GM23338 (cell line): ENCODE data around the gene AAR2. TPM values are rescaled to one million over a fixed set of nuclear protein-coding genes. Genes with fewer than 3 reads are reported as not detected.

Source experiments
- ATAC-seq: fragments of 200-7000 bp; cut with Tn5 transposase; 3 replicates; pipeline ENCODE4 v1.9.1; 2020
- DNase-seq: peaks from one replicate; pipeline ENCODE4 v3.0.0-alpha.2; 2015; ENCODE audit warnings: low spot score
- H2AFZ ChIP-seq: fragments of 200-600 bp; sonication (generic); 2 replicates; pipeline ENCODE4 v1.8.0; 2016; ENCODE audit warnings: antibody characterized with exemption, mild to moderate bottlenecking, moderate library complexity
- H3F3A ChIP-seq: fragments of 200-600 bp; sonication (generic); replicated peaks from 2 replicates; pipeline ENCODE4 v1.8.0; 2017; ENCODE audit warnings: antibody characterized with exemption, mixed run types, low read depth
- H3K27ac ChIP-seq: fragments of 200-600 bp; sonication (generic); 2 replicates; pipeline ENCODE4 v1.6.1; 2016; ENCODE audit warnings: low read depth
- H3K27me3 ChIP-seq: fragments of 200-600 bp; sonication (generic); 2 replicates; pipeline ENCODE4 v1.8.0; 2016; ENCODE audit warnings: mild to moderate bottlenecking, mixed run types, moderate library complexity; ENCODE audit not compliant: insufficient read depth
- H3K36me3 ChIP-seq: fragments of 200-600 bp; sonication (generic); 2 replicates; pipeline ENCODE4 v1.8.0; 2016; ENCODE audit warnings: mild to moderate bottlenecking; ENCODE audit not compliant: insufficient read depth
- H3K4me1 ChIP-seq: fragments of 200-600 bp; sonication (generic); 2 replicates; pipeline ENCODE4 v1.8.0; 2016; ENCODE audit warnings: mild to moderate bottlenecking, moderate library complexity; ENCODE audit not compliant: insufficient read depth
- H3K4me2 ChIP-seq: fragments of 200-600 bp; sonication (generic); 2 replicates; pipeline ENCODE4 v1.7.1; 2017; ENCODE audit warnings: mixed run types
- H3K4me3 ChIP-seq: fragments of 200-600 bp; sonication (generic); 2 replicates; pipeline ENCODE4 v1.6.1; 2016; ENCODE audit warnings: mixed run types
- H3K79me2 ChIP-seq: fragments of 200-600 bp; sonication (generic); replicated peaks from 2 replicates; pipeline ENCODE4 v1.8.0; 2017; ENCODE audit warnings: mild to moderate bottlenecking; ENCODE audit not compliant: insufficient read depth
- H3K9me2 ChIP-seq: fragments of 200-600 bp; sonication (generic); 2 replicates; pipeline ENCODE4 v1.8.0; 2017; ENCODE audit not compliant: insufficient read depth
- H4K20me1 ChIP-seq: fragments of 200-600 bp; sonication (generic); replicated peaks from 2 replicates; pipeline ENCODE4 v1.8.0; 2017; ENCODE audit warnings: mild to moderate bottlenecking; ENCODE audit not compliant: insufficient read depth
- H3K27ac Mint-ChIP-seq: 2 replicates; pipeline ENCODE4 v1.8.0; 2020; ENCODE audit warnings: inconsistent platforms, mild to moderate bottlenecking, moderate library complexity, mixed read lengths
- H3K27me3 Mint-ChIP-seq: 3 replicates; pipeline ENCODE4 v1.8.0; 2022; ENCODE audit warnings: low read depth, mild to moderate bottlenecking, moderate library complexity, mixed read lengths, inconsistent platforms; ENCODE audit not compliant: insufficient read depth, poor library complexity
- H3K36me3 Mint-ChIP-seq: 3 replicates; pipeline ENCODE4 v1.8.0; 2021; ENCODE audit warnings: low read depth, mild to moderate bottlenecking, inconsistent platforms, moderate library complexity, mixed read lengths
- H3K4me1 Mint-ChIP-seq: 3 replicates; pipeline ENCODE4 v1.8.0; 2020; ENCODE audit warnings: mild to moderate bottlenecking, inconsistent platforms, mixed read lengths
- H3K4me3 Mint-ChIP-seq: 3 replicates; pipeline ENCODE4 v1.8.0; 2021; ENCODE audit warnings: moderate library complexity, mild to moderate bottlenecking, inconsistent platforms, mixed read lengths
- H3K9me3 Mint-ChIP-seq: 3 replicates; pipeline ENCODE4 v1.8.0; 2020; ENCODE audit warnings: moderate library complexity, mild to moderate bottlenecking, inconsistent platforms, mixed read lengths
- EZH2 ChIP-seq: fragments of 200-600 bp; sonication (generic); IDR thresholded peaks from one replicate; pipeline ENCODE4 v1.8.0; 2017; ENCODE audit warnings: antibody characterized with exemption, mild to moderate bottlenecking, low read depth; ENCODE audit not compliant: unreplicated experiment
- JUNB ChIP-seq: IDR thresholded peaks from one replicate; pipeline ENCODE4 v1.6.1; 2016; ENCODE audit warnings: antibody characterized with exemption; ENCODE audit not compliant: unreplicated experiment
- ZNF114 ChIP-seq: fragments of 250-450 bp; sonication (Bioruptor Pico); IDR thresholded peaks from 2 replicates; pipeline ENCODE4 v1.5.0; 2020; ENCODE audit warnings: mild to moderate bottlenecking, moderate library complexity
- ZNF331 ChIP-seq: fragments of 250-450 bp; sonication (Bioruptor Pico); IDR thresholded peaks from 2 replicates; pipeline ENCODE4 v1.5.0; 2020; ENCODE audit warnings: low read depth, mild to moderate bottlenecking, moderate library complexity
- polyA plus RNA-seq: library from polyadenylated mRNA; unstranded; fragments of >200 nt; fragmentation: Nextera tagmentation; extraction: Ambion mirVana; gene quantifications from 2 replicates; pipeline ENCODE4 v1.2.1, GENCODE V29; 2016
- total RNA-seq: library from RNA; depleted of rRNA; stranded (reverse); fragments of >200 nt; shearing (Covaris generic); gene quantifications from 2 replicates; pipeline ENCODE4 v1.2.3, GENCODE V29; 2014
- TF ChIP-seq, protein P1 (sequence below), 2 experiments: fragments of 200-600 bp in 1 of 2; sonication (generic) in 1 of 2; conservative IDR thresholded peaks; 2 replicates each; pipeline versions ENCODE4 v1.5.1 to v1.6.1; 2016 to 2017; ENCODE audit warnings: antibody characterized with exemption in 2 of 2, low read depth in 2 of 2, mild to moderate bottlenecking in 2 of 2, moderate library complexity in 1 of 2
- TF ChIP-seq, protein P2 (sequence below): IDR thresholded peaks from 2 replicates; pipeline ENCODE4 v1.6.1; 2016; ENCODE audit warnings: antibody characterized with exemption
- TF ChIP-seq, protein P3 (sequence below): IDR thresholded peaks from one replicate; pipeline ENCODE4 v1.6.1; 2018; ENCODE audit warnings: antibody characterized with exemption; ENCODE audit not compliant: unreplicated experiment

Gene AAR2
- total and polyA plus RNA-seq, 2 experiments from 2014 or later, result 15.8 to 32.6 TPM

DNA sequence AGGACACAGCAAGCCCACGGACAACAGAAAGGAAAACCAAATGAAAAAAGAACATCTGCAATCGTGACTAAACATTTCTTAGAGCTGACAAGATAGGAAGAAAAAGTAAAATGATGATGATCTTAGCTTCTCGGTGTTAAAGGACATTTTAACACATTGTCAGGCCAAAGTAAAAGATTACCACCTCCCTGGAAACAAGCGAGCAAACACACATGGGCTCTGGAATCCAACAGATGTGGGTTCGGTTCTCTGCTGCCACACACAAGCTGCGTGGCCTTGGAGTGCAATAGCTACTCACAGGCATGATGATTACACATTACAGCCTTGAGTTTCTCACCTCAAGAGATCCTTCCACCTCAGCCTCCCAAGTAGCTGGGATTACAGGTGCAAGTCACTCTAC, 7.5 kb upstream of the AAR2 start:
- H3K4me1 ChIP-seq, result no peaks in the 10 kb centered on the region
- no peaks in the 10 kb centered on the region; the same call in 2 of the 3 replicates for H3K9me3 Mint-ChIP-seq
- no peaks in the 10 kb centered on the region for H3K36me3 Mint-ChIP-seq

DNA sequence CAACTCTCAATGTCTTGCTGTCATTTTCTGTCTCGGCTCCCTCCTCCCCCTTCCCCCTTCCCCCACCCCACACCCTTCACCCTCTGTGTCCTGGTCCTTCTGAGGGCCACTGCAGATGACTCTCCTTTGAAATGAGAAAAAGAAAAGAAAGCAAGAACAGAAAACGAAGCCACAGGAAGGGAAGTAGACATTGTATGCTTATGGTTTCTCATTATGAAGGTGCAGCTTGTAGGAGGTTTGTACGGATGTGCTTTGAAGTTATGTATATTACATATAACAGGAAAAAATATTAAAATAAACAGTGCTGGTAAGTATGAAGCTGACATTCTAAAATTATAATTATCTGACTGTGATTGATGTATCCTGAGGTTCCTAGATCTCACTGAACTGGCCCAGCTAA, 6.3 kb upstream of the AAR2 start:
- Histone ChIP-seq H3K4me3 (no peak overlapping the region), H3K79me2 (no peaks in the 10 kb centered on the region), H3K36me3 (no peaks in the 10 kb centered on the region), H3K9me2 (no peaks in the 10 kb centered on the region), H2AFZ (no peak overlapping the region), H3F3A (no peaks in the 10 kb centered on the region), H3K4me1 (no peaks in the 10 kb centered on the region), H3K4me2 (no peak overlapping the region), H4K20me1 (no peaks in the 10 kb centered on the region; the same call in 1 of the 2 replicates), H3K27me3 (no peaks in the 10 kb centered on the region), H3K27ac (no peak overlapping the region)
- H3K4me1 Mint-ChIP-seq, result no peaks in the 10 kb centered on the region
- no peak overlapping the region for H3K27ac Mint-ChIP-seq
- no peak for DNase-seq
- H3K9me3 Mint-ChIP-seq, result no peaks in the 10 kb centered on the region; the same call in 2 of the 3 replicates
- H3K4me3 Mint-ChIP-seq, result no peak overlapping the region
- no peaks in the 10 kb centered on the region for H3K27me3 Mint-ChIP-seq
- no peak for ATAC-seq
- no peaks in the 10 kb centered on the region for H3K36me3 Mint-ChIP-seq
- TF ChIP-seq EZH2 (no peak), ZNF114 (CRISPR knock-in tag) (no peak), JUNB (no peak), ZNF331 (CRISPR knock-in tag) (no peak)
- TF ChIP-seq, protein P1, sequence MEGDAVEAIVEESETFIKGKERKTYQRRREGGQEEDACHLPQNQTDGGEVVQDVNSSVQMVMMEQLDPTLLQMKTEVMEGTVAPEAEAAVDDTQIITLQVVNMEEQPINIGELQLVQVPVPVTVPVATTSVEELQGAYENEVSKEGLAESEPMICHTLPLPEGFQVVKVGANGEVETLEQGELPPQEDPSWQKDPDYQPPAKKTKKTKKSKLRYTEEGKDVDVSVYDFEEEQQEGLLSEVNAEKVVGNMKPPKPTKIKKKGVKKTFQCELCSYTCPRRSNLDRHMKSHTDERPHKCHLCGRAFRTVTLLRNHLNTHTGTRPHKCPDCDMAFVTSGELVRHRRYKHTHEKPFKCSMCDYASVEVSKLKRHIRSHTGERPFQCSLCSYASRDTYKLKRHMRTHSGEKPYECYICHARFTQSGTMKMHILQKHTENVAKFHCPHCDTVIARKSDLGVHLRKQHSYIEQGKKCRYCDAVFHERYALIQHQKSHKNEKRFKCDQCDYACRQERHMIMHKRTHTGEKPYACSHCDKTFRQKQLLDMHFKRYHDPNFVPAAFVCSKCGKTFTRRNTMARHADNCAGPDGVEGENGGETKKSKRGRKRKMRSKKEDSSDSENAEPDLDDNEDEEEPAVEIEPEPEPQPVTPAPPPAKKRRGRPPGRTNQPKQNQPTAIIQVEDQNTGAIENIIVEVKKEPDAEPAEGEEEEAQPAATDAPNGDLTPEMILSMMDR (conservative IDR thresholded peaks at IDR 0.05; ENCODE audit: low read depth in 2 of 2), result no peak
- TF ChIP-seq, protein P2, sequence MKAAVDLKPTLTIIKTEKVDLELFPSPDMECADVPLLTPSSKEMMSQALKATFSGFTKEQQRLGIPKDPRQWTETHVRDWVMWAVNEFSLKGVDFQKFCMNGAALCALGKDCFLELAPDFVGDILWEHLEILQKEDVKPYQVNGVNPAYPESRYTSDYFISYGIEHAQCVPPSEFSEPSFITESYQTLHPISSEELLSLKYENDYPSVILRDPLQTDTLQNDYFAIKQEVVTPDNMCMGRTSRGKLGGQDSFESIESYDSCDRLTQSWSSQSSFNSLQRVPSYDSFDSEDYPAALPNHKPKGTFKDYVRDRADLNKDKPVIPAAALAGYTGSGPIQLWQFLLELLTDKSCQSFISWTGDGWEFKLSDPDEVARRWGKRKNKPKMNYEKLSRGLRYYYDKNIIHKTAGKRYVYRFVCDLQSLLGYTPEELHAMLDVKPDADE, result no peak
- TF ChIP-seq, protein P3, sequence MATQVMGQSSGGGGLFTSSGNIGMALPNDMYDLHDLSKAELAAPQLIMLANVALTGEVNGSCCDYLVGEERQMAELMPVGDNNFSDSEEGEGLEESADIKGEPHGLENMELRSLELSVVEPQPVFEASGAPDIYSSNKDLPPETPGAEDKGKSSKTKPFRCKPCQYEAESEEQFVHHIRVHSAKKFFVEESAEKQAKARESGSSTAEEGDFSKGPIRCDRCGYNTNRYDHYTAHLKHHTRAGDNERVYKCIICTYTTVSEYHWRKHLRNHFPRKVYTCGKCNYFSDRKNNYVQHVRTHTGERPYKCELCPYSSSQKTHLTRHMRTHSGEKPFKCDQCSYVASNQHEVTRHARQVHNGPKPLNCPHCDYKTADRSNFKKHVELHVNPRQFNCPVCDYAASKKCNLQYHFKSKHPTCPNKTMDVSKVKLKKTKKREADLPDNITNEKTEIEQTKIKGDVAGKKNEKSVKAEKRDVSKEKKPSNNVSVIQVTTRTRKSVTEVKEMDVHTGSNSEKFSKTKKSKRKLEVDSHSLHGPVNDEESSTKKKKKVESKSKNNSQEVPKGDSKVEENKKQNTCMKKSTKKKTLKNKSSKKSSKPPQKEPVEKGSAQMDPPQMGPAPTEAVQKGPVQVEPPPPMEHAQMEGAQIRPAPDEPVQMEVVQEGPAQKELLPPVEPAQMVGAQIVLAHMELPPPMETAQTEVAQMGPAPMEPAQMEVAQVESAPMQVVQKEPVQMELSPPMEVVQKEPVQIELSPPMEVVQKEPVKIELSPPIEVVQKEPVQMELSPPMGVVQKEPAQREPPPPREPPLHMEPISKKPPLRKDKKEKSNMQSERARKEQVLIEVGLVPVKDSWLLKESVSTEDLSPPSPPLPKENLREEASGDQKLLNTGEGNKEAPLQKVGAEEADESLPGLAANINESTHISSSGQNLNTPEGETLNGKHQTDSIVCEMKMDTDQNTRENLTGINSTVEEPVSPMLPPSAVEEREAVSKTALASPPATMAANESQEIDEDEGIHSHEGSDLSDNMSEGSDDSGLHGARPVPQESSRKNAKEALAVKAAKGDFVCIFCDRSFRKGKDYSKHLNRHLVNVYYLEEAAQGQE, result no peak

More for the DNA sequence above, 7.5 kb upstream of the AAR2 start:
- TF ChIP-seq, protein P1 (conservative IDR thresholded peaks at IDR 0.05; ENCODE audit: low read depth in 2 of 2), result no peak
- DNase-seq, result no peak
- Histone ChIP-seq H3K4me2 (no peak overlapping the region), H3F3A (no peaks in the 10 kb centered on the region), H3K79me2 (no peaks in the 10 kb centered on the region), H3K36me3 (no peaks in the 10 kb centered on the region), H2AFZ (no peak overlapping the region), H4K20me1 (peaks cover 2% of the 10 kb centered on the region; the same call in 1 of the 2 replicates), H3K4me3 (no peak overlapping the region), H3K27me3 (no peaks in the 10 kb centered on the region), H3K27ac (no peak overlapping the region), H3K9me2 (no peaks in the 10 kb centered on the region)
- no peak for ATAC-seq
- Mint-ChIP-seq H3K27me3 (no peaks in the 10 kb centered on the region), H3K27ac (no peak overlapping the region), H3K4me3 (no peak overlapping the region), H3K4me1 (no peaks in the 10 kb centered on the region)
